ENCODE results near the gene TMEM179B. TPM values are rescaled to one million over a fixed set of nuclear protein-coding genes. Genes with fewer than 3 reads are reported as not detected.
A peak's percentile ranks its signal among the peaks of the same experiment; 100 is the strongest.

The TMEM179B gene
- total and polyA plus RNA-seq, 9 of the 15 experiments (the other 6 are each of a cell fraction or from before 2014, with no cell fraction given): 27.7 to 105 (median 37.0) TPM

DNA sequence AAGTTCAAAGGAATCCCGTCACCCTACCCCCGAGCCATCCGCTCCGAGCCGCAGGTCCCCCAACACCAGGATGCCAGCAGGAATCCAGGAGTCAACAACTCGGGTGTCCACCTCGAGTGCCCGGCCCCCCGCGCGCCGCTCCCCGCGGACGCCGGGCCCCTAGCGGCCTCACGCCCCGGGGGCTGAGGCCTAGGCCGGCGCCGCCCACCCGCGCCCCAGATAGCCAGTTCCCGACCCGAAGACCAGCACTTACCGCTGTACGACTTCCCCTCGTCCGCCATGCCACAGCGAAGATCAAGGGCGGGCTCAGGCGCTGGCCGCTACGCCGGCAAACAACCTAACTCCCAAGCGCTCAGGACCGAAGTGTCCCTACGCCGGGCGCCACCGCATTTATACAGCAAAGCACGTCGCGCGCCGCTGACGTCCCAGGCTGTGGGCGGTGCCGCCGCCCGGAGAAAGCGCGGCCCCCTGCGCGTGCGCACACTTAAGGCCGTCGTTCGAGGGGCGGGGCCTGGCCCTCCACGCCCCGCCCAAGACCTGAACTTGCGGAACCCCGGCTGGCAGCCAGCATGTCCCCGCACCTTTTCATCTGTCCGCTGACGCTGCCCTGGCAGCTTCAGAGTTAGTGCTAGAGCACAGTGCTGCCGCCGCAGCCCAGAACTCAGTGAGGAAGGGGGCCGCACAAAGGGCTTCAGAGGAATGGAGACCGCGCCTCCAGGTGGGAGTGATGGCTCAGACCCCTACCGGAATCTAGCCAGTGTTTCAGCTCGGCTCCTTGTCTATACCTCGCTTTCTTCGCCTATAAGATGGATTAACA, 18.1 kb downstream of the TMEM179B start, which contains the start of gene NXF1 (continued):
- TF ChIP-seq PRPF4 (IDR thresholded peaks at IDR 0.05; ENCODE audit: insufficient read depth, low read depth, low read length, poor library complexity, severe bottlenecking) (peak; percentile 99), ZNF589 (CRISPR knock-in tag; IDR thresholded peaks at IDR 0.05; ENCODE audit: low read depth) (no peak), ZNF609 (CRISPR knock-in tag; IDR thresholded peaks at IDR 0.05; ENCODE audit: borderline replicate concordance) (0 out of 2 replicates have a peak, but pooled peaks have one; percentile 40), ZNF699 (CRISPR knock-in tag; IDR thresholded peaks at IDR 0.05; ENCODE audit: insufficient replicate concordance) (no peak), ZNF197 (CRISPR knock-in tag; IDR thresholded peaks at IDR 0.05; ENCODE audit: low read depth) (no peak), DPF2 (IDR thresholded peaks at IDR 0.05) (no peak), CEBPG (CRISPR knock-in tag; IDR thresholded peaks at IDR 0.05) (no peak), CEBPG (tag; conservative IDR thresholded peaks at IDR 0.05 in 1 of 2, IDR thresholded peaks at IDR 0.05 in 1 of 2) (no peak), ZNF277 (CRISPR knock-in tag; IDR thresholded peaks at IDR 0.05; ENCODE audit: borderline replicate concordance) (no peak), ZSCAN32 (CRISPR knock-in tag; IDR thresholded peaks at IDR 0.05) (no peak; the same call in 1 of the 2 replicates), GTF2E2 (tag; IDR thresholded peaks at IDR 0.05) (peak; percentile 97; the same call in 1 of the 2 replicates), NFE2L1 (tag; IDR thresholded peaks at IDR 0.05; ENCODE audit: borderline replicate concordance, low read depth) (no peak), ARHGAP35 (IDR thresholded peaks at IDR 0.05; ENCODE audit: partially characterized antibody) (no peak), BRD9 (IDR thresholded peaks at IDR 0.05; ENCODE audit: low read depth, partially characterized antibody) (peak; percentile 25)
- TF ChIP-seq, protein P1, sequence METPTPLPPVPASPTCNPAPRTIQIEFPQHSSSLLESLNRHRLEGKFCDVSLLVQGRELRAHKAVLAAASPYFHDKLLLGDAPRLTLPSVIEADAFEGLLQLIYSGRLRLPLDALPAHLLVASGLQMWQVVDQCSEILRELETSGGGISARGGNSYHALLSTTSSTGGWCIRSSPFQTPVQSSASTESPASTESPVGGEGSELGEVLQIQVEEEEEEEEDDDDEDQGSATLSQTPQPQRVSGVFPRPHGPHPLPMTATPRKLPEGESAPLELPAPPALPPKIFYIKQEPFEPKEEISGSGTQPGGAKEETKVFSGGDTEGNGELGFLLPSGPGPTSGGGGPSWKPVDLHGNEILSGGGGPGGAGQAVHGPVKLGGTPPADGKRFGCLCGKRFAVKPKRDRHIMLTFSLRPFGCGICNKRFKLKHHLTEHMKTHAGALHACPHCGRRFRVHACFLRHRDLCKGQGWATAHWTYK (CRISPR knock-in tag; IDR thresholded peaks at IDR 0.05): peak; percentile 87; the same call in 1 of the 2 replicates
- TF ChIP-seq, protein P2, sequence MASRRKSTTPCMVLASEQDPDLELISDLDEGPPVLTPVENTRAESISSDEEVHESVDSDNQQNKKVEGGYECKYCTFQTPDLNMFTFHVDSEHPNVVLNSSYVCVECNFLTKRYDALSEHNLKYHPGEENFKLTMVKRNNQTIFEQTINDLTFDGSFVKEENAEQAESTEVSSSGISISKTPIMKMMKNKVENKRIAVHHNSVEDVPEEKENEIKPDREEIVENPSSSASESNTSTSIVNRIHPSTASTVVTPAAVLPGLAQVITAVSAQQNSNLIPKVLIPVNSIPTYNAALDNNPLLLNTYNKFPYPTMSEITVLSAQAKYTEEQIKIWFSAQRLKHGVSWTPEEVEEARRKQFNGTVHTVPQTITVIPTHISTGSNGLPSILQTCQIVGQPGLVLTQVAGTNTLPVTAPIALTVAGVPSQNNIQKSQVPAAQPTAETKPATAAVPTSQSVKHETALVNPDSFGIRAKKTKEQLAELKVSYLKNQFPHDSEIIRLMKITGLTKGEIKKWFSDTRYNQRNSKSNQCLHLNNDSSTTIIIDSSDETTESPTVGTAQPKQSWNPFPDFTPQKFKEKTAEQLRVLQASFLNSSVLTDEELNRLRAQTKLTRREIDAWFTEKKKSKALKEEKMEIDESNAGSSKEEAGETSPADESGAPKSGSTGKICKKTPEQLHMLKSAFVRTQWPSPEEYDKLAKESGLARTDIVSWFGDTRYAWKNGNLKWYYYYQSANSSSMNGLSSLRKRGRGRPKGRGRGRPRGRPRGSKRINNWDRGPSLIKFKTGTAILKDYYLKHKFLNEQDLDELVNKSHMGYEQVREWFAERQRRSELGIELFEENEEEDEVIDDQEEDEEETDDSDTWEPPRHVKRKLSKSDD (conservative IDR thresholded peaks at IDR 0.05; ENCODE audit: low read length): no peak; the same call in 1 of the 2 replicates
